Measurements from ENCODE around the gene NTHL1.
A peak's percentile ranks its signal among the peaks of the same experiment; 100 is the strongest.

NTHL1 gene

GRCh38 chr16:2007081-2007836 lies 40.4 kb downstream of the NTHL1 start:
- no peak for DNase-seq

GRCh38 chr16:2006317-2006716 lies 41.3 kb downstream of the NTHL1 start:
- DNase-seq: no peak

DNA sequence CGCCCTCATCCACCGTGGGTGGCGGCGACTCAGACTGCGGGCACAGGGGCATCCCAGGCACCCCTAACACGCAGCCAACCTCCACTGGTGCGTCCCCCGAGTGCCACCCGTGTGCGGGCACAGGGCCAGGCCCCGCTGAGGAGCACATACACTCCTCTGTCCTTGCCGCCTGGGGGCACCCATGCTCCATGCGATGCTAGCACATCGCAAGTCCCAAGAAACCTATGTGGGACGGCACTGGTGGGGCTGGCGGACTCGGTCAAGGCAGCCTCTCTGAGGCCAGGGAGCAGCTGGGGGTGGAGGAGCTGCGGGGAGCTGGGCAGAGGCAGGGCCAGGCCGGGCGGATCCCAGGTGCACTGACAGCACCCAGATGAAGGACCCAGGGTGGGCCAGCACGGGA lies 42.0 kb downstream of the NTHL1 start:
- DNase-seq: no peak

- no peak for DNase-seq
Measured at GRCh38 chr16:2004795-2005517, 42.7 kb downstream of the NTHL1 start.

GRCh38 chr16:2003827-2004641 lies 43.6 kb downstream of the NTHL1 start:
- peak; percentile 82 for DNase-seq

GRCh38 chr16:2003231-2003826 lies 44.3 kb downstream of the NTHL1 start:
- DNase-seq: no peak

GRCh38 chr16:2002406-2003230 lies 45.0 kb downstream of the NTHL1 start:
- DNase-seq: no peak

DNA sequence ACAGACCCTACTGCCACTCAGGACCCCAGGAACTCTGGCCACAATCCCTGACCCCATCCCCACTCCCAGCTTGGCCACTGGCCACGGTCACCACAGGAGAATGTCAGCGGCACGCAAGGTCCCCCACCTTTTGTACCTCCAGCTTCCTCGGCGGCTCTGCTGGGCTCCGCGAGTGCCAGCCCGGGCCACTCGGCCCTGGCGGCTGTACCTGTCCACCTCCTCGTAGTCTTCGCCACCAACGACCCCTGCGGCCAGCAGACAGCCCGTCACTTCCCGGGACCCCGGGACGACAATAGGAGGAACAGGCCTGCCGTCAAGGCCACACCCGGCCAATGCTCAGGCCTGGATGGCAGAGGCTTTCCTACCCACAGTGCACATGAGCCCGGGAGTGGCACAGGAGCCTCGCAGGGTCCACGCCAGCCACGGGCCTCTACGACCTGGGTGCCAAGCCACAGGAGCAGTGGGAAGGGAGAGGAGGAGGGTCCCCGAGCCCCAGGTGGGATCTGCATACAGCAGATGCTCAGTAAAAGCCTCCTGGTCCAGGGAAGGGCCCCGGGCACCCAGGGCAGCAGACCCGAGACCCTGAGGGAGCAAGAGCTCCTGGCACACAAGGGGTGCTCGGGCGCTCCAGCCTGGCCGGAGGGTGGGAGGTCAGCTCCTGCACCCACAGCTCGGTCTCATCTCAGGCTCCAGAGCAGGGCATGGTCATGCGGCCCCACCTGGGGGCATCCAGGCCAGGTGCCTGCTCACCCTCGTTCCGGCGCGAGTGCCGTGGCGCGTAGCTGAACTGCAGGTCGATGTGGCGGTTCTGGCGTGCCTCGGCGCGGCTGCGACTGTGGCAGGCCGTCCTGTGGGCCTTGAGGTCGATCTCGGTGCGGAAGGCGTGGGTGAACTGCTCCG lies 45.9 kb downstream of the NTHL1 start:
- DNase-seq: no peak

DNA sequence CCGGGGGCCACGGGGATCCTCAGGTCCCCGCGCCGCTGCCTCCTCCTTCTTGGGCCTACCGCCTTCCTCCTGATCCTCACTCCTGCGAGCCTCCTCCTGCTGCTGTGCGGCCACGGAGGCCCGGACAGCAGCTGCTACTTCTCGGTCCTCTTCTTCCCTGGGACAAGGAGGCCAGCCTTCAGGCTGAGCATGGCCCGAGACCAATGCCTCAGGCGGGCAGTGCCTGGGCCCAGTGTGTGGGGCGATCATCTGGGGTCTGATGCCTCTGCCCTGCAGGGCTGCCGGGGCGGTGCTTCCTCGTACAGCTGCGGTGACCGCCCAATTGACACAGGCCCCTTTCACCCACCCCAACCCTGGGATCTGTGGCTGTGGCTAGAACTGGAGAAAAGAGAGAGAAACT lies 46.6 kb downstream of the NTHL1 start:
- no peak for DNase-seq

DNA sequence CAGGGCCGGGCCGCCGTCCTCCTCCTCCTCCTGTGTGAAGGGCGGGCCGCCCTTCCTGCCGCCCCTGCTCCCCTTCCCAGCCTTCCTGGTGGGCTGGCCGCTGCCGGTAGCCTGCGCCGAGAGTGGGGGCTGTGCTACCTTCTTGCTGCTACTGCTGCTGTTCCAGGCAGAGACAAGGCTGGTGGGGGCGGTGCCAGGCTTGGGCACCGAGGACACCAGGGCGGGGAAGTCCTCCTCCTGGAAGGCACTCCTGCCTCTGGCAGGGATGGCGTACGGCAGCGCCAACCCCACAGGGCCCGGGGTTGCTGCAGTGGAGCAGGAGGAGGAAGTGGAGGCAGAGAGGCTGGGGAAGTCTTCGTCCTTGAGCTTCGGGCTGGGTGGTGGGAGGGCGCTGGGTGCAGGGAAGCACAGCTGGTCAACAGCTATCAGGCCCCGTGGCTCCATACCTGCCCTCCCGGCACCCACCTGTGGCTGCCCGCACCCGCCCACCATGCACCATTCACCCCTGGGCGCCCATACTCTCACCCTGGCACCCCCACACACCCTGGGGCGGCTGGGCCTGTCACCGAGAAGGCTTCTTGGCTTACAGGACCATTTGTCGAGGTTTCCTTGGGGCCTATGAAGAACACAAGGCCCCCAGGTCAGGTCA lies 47.6 kb downstream of the NTHL1 start:
- DNase-seq: no peak

DNA sequence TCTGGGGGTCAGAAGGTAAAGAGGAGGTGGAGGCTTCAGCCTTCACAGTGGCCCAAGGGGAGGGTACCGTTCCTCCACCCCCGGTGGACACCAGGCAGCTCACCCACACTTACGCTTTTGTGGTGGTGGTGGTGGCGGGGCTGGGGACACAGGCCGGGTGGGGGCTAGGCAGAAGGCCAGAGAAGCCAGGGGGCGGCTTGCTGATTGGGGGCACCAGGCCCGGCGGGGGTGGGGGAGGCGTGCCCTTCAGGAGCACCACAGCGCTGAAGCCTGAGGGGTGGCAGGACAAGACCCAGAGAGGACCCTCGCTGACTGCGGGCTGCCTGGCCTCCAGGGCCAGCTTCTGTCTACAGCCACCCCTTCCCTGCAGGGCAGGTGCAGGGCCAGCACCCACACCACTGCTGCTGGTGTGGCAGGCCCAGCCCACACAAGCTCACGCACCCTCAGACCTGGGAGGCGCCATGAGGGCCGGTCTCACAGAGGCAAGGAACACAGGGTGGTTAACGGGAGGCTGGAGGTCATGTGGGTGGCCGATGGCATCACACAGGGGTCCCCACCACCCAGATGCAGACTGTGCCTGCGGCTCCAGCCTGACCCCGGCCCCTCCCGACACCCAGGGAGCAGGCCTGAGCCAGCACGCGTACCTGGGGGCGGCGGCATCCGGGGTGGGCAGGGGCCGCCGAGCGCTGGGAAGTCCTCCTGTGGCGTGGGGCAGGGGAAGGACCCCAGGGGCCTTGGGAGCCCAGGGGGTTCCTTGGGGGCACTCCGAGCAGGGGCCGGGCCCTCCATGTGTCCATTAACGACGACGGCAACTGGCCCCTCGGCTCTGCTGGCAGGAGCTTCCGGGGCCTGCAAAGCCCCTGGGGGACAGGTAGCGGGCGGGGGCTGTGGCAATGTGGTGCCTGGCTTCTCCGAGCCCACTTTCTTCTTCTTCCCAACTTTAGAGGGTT lies 48.5 kb downstream of the NTHL1 start:
- DNase-seq: no peak

DNA sequence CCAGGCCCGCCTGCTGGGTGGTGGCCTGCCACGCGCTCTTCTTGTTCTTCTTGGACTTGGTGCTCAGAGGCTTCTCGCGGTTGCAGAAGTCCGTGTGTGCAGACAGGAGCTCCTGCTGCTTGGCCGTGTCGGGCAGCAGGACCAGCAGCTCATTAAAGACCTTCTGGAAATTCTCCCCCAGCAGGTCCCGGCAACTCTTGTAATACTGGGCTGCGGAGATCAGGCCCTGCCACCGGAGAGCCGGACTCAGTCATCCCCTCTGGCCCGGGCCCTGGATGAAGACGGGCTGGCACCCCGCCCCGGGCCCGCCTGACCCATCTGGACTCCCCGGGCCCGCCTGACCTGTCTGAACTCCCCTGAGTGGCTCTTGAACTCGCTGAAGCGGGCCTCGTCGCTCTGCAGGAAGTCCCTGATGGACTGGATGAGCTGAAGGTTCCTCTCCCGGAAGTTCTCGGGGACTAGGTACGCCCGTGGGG lies 49.2 kb downstream of the NTHL1 start:
- DNase-seq: no peak

GRCh38 chr16:1997494-1998359 lies 49.9 kb downstream of the NTHL1 start:
- DNase-seq: no peak

GRCh38 chr16:1993731-1994131 lies 53.9 kb downstream of the NTHL1 start:
- peak; percentile 26 for DNase-seq

DNA sequence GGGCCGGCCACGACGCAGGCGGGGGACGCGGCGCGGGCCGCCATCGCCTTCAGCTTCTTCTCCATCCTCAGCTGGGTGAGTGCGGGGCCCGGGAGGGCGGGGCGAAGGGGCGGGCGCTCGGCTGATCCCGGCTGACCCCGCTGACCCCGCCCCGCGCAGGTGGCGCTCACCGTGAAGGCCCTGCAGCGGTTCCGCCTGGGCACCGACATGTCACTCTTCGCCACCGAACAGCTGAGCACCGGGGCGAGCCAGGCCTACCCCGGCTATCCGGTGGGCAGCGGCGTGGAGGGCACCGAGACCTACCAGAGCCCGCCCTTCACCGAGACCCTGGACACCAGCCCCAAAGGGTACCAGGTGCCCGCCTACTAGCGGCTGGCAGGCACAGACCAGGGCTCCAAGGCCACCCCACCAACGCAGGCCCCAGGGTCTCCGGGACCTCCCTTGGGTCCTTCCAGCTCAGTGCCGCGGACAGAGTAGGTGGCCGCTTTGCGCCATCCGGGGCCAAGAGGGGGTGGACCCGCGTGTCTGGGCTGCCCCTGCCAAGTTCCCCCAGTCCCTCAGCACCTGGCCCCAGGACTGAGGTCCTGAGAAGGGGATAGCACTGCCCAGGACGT lies 54.8 kb downstream of the NTHL1 start:
- DNase-seq: no peak

DNA sequence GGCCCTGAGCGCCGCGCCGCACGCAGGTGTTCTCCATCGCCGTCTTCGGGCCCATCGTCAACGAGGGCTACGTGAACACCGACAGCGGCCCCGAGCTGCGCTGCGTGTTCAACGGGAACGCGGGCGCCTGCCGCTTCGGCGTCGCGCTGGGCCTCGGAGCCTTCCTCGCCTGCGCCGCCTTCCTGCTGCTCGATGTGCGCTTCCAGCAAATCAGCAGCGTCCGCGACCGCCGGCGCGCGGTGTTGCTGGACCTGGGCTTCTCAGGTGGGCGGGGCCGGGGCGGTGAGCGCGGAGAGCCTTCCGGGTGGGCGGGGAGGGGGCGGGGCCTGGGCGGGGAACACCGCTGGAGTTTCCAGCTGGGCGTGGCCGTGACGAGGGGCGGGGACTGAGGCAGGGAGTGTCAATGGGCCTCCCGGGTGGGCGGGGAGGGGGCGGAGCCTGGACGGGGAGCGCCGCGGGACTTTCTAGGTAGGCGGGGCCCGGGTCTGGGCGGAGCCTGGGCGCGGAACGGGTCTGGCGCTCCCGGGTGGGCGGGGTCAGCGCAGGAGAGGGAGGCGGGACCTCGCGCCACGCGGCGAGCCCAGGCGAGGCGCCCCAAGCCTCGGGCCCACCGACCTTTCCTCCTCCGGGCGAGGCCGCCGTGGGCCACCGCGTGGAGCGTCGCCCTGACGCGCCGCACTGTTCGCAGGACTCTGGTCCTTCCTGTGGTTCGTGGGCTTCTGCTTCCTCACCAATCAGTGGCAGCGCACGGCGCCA lies 55.5 kb downstream of the NTHL1 start:
- peak; percentile 92 for DNase-seq

- no peak for DNase-seq
Measured at GRCh38 chr16:1991588-1991947, 56.1 kb downstream of the NTHL1 start.
